ENCODE measurements around the gene ABCB1. TPM values are rescaled to one million over a fixed set of nuclear protein-coding genes. Genes with fewer than 3 reads are reported as not detected.

The ABCB1 gene
- total and polyA plus RNA-seq, 2 of the 8 experiments (the other 6 are each of a cell fraction or from before 2014, with no cell fraction given), result 0.51 to 1.2 TPM

DNA sequence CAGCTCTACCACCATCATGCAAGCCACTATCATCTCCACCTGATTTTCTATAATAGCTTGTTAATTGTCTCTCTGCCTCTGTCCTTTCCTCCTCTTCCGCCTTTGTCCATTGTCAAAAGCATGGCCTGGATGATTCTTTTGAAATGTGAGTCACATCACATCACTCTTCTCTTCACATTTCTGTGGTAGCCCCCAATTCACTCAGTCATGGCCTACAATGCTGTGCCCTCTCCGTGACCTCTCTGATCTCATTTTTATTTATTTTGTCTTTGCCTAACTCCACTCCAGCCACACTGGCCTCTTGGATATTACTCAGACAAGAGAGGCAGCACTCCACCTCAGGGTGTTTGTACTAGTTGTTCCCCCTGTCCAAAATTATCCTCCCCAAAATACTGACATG is 120.3 kb downstream of the ABCB1 start:
- H2BK12ac ChIP-seq (ENCODE audit: low read depth, low read length), result no peak overlapping the region
- no peak overlapping the region for H2BK15ac ChIP-seq (ENCODE audit: low read length)
- H2BK5ac ChIP-seq (ENCODE audit: low read depth, low read length), result no peak overlapping the region
- H2BK20ac ChIP-seq (ENCODE audit: low read length), result no peak overlapping the region
- peaks cover under 1% of the 10 kb centered on the region; the same call in 1 of the 2 replicates for H3K23me2 ChIP-seq (ENCODE audit: low read depth, low read length)
- H2AFZ ChIP-seq (ENCODE audit: low read length), result no peak overlapping the region
- no peak overlapping the region for H3K18ac ChIP-seq (ENCODE audit: extremely low read depth, low read length)
- ChIA-PET POLR2A (ENCODE audit: partially characterized antibody) (no interaction called here), CTCF (ENCODE audit: partially characterized antibody) (no interaction called here)
- no peak overlapping the region for H3K14ac ChIP-seq (ENCODE audit: insufficient read length)
- no peak overlapping the region for H4K5ac ChIP-seq (ENCODE audit: insufficient read length, low read depth, low read length)
- no peak overlapping the region for H3K4me2 ChIP-seq (ENCODE audit: insufficient read depth in 1 of 2, low read depth in 2 of 2, low read length in 2 of 2)
- H3K4me3 ChIP-seq (ENCODE audit: extremely low read depth in 1 of 4, insufficient read depth in 2 of 4, low read depth in 3 of 4, low read length in 4 of 4), result no peak overlapping the region
- no peaks in the 10 kb centered on the region for H4K20me1 ChIP-seq (replicated peaks in 1 of 2; ENCODE audit: control insufficient read depth in 1 of 2, insufficient read depth in 2 of 2, low read length in 2 of 2)
- H4K91ac ChIP-seq (replicated peaks; ENCODE audit: insufficient read length, low read length), result no peak overlapping the region
- H3K79me2 ChIP-seq (ENCODE audit: control insufficient read depth in 1 of 2, insufficient read depth in 2 of 2, low read length in 2 of 2), result no peaks in the 10 kb centered on the region
- H3K9ac ChIP-seq (replicated peaks in 1 of 4; ENCODE audit: extremely low read depth in 1 of 4, low read depth in 3 of 4, low read length in 3 of 4), result no peak overlapping the region
- no peak overlapping the region for H3K56ac ChIP-seq (replicated peaks; ENCODE audit: insufficient read length, low read depth, low read length)
- H3K79me1 ChIP-seq (ENCODE audit: low read depth, low read length), result no peaks in the 10 kb centered on the region
- H2AK5ac ChIP-seq (ENCODE audit: low read depth, low read length), result no peak overlapping the region
- peaks cover 3 to 18% (median 10%) of the 10 kb centered on the region in 4 experiments; a peak in 6 of 7 replicates for H3K27me3 ChIP-seq (replicated peaks in 1 of 4; ENCODE audit: control insufficient read depth in 3 of 4, extremely low read depth in 1 of 4, insufficient read depth in 3 of 4, low read length in 3 of 4)
- H3K36me3 ChIP-seq (ENCODE audit: control insufficient read depth in 2 of 4, insufficient read depth in 4 of 4, low read length in 3 of 4), result no peaks in the 10 kb centered on the region
- WGBS, 2 experiments (ENCODE audit: extremely low coverage in 1 of 2, insufficient coverage in 1 of 2, insufficient read length in 1 of 2, insufficient replicate concordance in 2 of 2, low coverage in 1 of 2, low lambda C conversion rate in 2 of 2, missing lambda C conversion rate in 1 of 2), result 91% methylated on average over 2 of the region's 2 CpGs; no CpG with 5 or more reads in 1 of the 2 experiments
- no peak overlapping the region for H3K4ac ChIP-seq (replicated peaks; ENCODE audit: insufficient read length, low read depth, low read length)
- H2BK120ac ChIP-seq (replicated peaks; ENCODE audit: low read depth, low read length), result no peak overlapping the region
- H3K4me1 ChIP-seq (replicated peaks in 1 of 4; ENCODE audit: control insufficient read depth in 3 of 4, insufficient read depth in 4 of 4, low read length in 3 of 4), result peaks cover 0 to 4% (median 3%) of the 10 kb centered on the region in 4 experiments; a peak in 4 of 7 replicates
- DNase-seq (ENCODE audit: low read depth in 1 of 2, low spot score in 2 of 2) (no peak), FAIRE-seq (no peak)
- H3K23ac ChIP-seq (ENCODE audit: insufficient read length), result no peak overlapping the region
- no peak overlapping the region for H3K27ac ChIP-seq (ENCODE audit: low read depth, low read length)
- H3K9me3 ChIP-seq (ENCODE audit: insufficient read depth in 2 of 2, low read depth in 1 of 2, low read length in 1 of 2), result no peaks in the 10 kb centered on the region; a peak in 1 of 4 replicates
- no peak overlapping the region for H4K8ac ChIP-seq (ENCODE audit: extremely low read depth, insufficient read depth, low read length)
- no peak for TF ChIP-seq CTBP2 (IDR thresholded peaks at IDR 0.05; ENCODE audit: borderline replicate concordance, insufficient read depth, insufficient read length, low read length)
